Skeletal muscle tissue (tissue), 4 donors: ENCODE results near the gene RXRA. TPM values are rescaled to one million over a fixed set of nuclear protein-coding genes. Genes with fewer than 3 reads are reported as not detected.
"Not testable (repeated sequence)": the region's sequence is repeated elsewhere in the genome, so short reads cannot be mapped to it uniquely, and the experiment has no call there.

Experiments
- H3K27ac ChIP-seq: one replicate; pipeline ENCODE4 v1.7.0; 2013; ENCODE audit warnings: mild to moderate bottlenecking, low read depth, low read length, inconsistent platforms
- H3K27me3 ChIP-seq, 3 donors: one replicate each; pipeline ENCODE4 v1.7.0; 2013; ENCODE audit warnings: low read length in 3 of 3; ENCODE audit not compliant: control insufficient read depth in 3 of 3, insufficient read depth in 3 of 3
- H3K36me3 ChIP-seq, 3 donors: one replicate each; pipeline ENCODE4 v1.7.0; 2013; ENCODE audit warnings: low read length in 3 of 3; ENCODE audit not compliant: control insufficient read depth in 3 of 3, insufficient read depth in 3 of 3
- H3K4me1 ChIP-seq, 3 donors: one replicate each; pipeline ENCODE4 v1.7.0; 2013; ENCODE audit warnings: low read length in 3 of 3, mild to moderate bottlenecking in 3 of 3; ENCODE audit not compliant: control insufficient read depth in 3 of 3, insufficient read depth in 3 of 3
- H3K4me3 ChIP-seq, 3 donors: one replicate each; pipeline ENCODE4 v1.7.0; 2013; ENCODE audit warnings: low read length in 3 of 3
- H3K9ac ChIP-seq, 3 donors: one replicate each; pipeline ENCODE4 v1.7.0; 2013; ENCODE audit warnings: low read length in 3 of 3, mild to moderate bottlenecking in 3 of 3, moderate library complexity in 2 of 3, low read depth in 1 of 3
- H3K9me3 ChIP-seq, 3 donors: one replicate each; pipeline ENCODE4 v1.7.0; 2013; ENCODE audit warnings: low read length in 3 of 3; ENCODE audit not compliant: control insufficient read depth in 3 of 3
- total RNA-seq: library from RNA; depleted of rRNA; stranded (reverse); fragments of >200 nt; gene quantifications from one replicate; pipeline ENCODE4 v1.2.3, GENCODE V29; 2014
- donor health status: Osteomylitis.

RXRA gene
- total RNA-seq, 1 donor from 2014 or later, result 11.5 TPM

DNA sequence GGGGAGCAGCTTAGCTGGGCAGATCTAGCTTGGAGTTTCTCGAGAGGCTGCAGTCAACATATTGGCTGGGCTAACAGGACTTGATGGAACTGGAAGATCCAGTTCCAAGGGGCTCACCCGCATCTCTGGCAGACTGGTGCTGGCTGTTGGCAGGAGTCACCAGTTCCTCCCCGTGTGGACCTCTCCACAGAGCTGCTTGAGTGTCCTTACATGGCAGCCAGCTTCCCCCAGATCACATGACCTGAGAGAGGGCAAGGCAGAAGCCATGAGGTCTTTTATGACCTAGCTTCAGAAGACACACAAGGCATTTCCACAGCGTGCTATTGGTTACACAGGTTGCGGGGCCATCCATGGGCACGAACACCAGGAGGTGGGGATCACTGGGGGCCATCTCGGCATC lies 26.4 kb upstream of the RXRA start:
- Histone ChIP-seq H3K27me3 (no peaks in the 10 kb centered on the region), H3K36me3 (no peaks in the 10 kb centered on the region), H3K9ac (no peak overlapping the region), H3K4me3 (no peak overlapping the region), H3K9me3 (no peaks in the 10 kb centered on the region), H3K27ac (no peak overlapping the region), H3K4me1 (no peaks in the 10 kb centered on the region)

GRCh38 chr9:134301387-134302129 lies 24.7 kb upstream of the RXRA start:
- Histone ChIP-seq H3K27ac (no peak overlapping the region), H3K27me3 (no peaks in the 10 kb centered on the region), H3K9ac (peak overlapping the region in 1 of 3 donors; percentile 25), H3K9me3 (no peaks in the 10 kb centered on the region), H3K36me3 (no peaks in the 10 kb centered on the region), H3K4me1 (no peaks in the 10 kb centered on the region), H3K4me3 (no peak overlapping the region)

GRCh38 chr9:134302130-134302817 lies 24.0 kb upstream of the RXRA start:
- no peak overlapping the region for H3K27ac ChIP-seq
- no peak overlapping the region for H3K4me3 ChIP-seq
- no peaks in the 10 kb centered on the region for H3K27me3 ChIP-seq
- H3K9ac ChIP-seq, result no peak overlapping the region
- no peaks in the 10 kb centered on the region for H3K4me1 ChIP-seq
- H3K9me3 ChIP-seq, result no peaks in the 10 kb centered on the region
- H3K36me3 ChIP-seq, result no peaks in the 10 kb centered on the region

DNA sequence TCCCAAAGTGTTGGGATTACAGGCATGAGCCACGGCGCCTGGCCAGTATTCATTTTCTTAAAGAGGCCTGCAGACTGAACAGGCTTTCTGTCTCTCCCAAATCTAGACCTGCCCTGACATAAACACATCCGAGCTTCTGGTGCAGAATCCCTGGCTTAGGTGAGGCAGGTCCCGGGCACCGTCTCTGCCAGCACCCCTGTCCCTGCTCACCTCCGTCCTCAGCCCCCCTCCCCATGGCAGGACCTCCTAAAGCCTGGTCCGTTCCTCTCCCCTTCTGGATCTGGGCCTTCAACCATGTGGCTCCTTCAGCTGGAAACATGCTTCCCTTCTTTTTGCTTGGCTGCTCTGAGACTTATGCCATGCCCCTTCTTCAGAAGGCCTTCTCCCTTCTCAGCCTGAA lies 22.7 kb upstream of the RXRA start:
- Histone ChIP-seq H3K9me3 (no peaks in the 10 kb centered on the region), H3K4me1 (no peaks in the 10 kb centered on the region), H3K36me3 (no peaks in the 10 kb centered on the region), H3K9ac (no peak overlapping the region), H3K4me3 (no peak overlapping the region), H3K27me3 (peaks cover 0 to 3% (median 0%) of the 10 kb centered on the region in 3 donors), H3K27ac (no peak overlapping the region)

- Histone ChIP-seq H3K9ac (no peak overlapping the region), H3K4me3 (no peak overlapping the region)
Observed at GRCh38 chr9:134304261-134304660, 22.0 kb upstream of the RXRA start.

DNA sequence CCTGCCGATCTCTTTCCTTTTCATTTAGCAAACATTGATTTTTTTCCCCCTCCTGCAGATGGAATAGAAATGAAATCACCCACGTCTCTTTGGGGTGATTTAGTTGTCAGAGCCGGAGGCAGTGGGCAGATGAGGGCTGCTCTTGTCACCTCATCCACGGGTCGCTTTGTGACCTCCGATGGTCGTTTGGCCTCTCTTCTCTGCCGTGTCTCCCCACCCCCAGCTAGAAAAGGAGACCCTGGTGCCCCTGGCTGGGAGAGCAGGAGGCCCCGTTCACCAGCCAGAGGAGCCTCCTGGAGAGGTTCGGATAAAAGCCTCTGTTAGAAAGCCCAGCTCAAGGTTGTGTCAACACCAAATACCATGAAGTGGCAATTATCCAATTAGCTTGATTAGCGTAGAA lies 21.6 kb upstream of the RXRA start:
- H3K36me3 ChIP-seq, result no peaks in the 10 kb centered on the region
- no peak overlapping the region for H3K9ac ChIP-seq
- H3K27ac ChIP-seq, result no peak overlapping the region
- H3K4me3 ChIP-seq, result no peak overlapping the region
- peaks cover 0 to 3% (median 0%) of the 10 kb centered on the region in 3 donors for H3K27me3 ChIP-seq
- no peaks in the 10 kb centered on the region for H3K9me3 ChIP-seq
- H3K4me1 ChIP-seq, result no peaks in the 10 kb centered on the region

More at GRCh38 chr9:134304261-134304660, 22.0 kb upstream of the RXRA start:
- Histone ChIP-seq H3K27me3 (peaks cover 0 to 3% (median 0%) of the 10 kb centered on the region in 3 donors), H3K9me3 (no peaks in the 10 kb centered on the region), H3K27ac (no peak overlapping the region), H3K4me1 (no peaks in the 10 kb centered on the region), H3K36me3 (no peaks in the 10 kb centered on the region)

GRCh38 chr9:134305533-134305932 lies 20.7 kb upstream of the RXRA start:
- no peak overlapping the region for H3K9ac ChIP-seq
- no peak overlapping the region for H3K27ac ChIP-seq
- H3K36me3 ChIP-seq, result no peaks in the 10 kb centered on the region
- peaks cover 0 to 3% (median 0%) of the 10 kb centered on the region in 3 donors for H3K27me3 ChIP-seq
- H3K9me3 ChIP-seq, result no peaks in the 10 kb centered on the region
- no peak overlapping the region for H3K4me3 ChIP-seq
- no peaks in the 10 kb centered on the region for H3K4me1 ChIP-seq

DNA sequence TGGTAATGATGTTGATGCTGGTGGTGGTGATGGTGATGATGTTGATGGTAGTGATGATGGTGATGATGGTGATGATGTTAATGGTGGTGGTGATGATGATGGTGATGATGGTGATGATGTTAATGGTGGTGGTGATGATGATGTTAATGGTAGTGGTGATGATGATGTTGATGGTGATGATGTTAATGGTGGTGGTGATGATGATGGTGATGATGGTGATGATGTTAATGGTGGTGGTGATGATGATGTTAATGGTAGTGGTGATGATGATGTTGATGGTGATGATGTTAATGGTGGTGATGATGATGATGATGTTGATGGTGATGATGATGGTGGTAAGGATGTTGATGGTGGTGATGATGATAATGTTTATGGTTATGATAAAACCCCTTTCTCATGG lies 20.2 kb upstream of the RXRA start:
- not testable (repeated sequence) for H3K27ac ChIP-seq, H3K4me3 ChIP-seq, H3K9ac ChIP-seq, H3K9me3 ChIP-seq, H3K36me3 ChIP-seq, H3K27me3 ChIP-seq, H3K4me1 ChIP-seq

GRCh38 chr9:134306636-134307600 lies 19.3 kb upstream of the RXRA start:
- H3K9me3 ChIP-seq, result no peaks in the 10 kb centered on the region
- H3K9ac ChIP-seq, result no peak overlapping the region
- H3K4me1 ChIP-seq, result no peaks in the 10 kb centered on the region
- no peak overlapping the region for H3K4me3 ChIP-seq
- H3K36me3 ChIP-seq, result no peaks in the 10 kb centered on the region
- peaks cover 0 to 3% (median 0%) of the 10 kb centered on the region in 3 donors for H3K27me3 ChIP-seq
- no peak overlapping the region for H3K27ac ChIP-seq
